ENCODE measurements around the gene EDC4. TPM values are rescaled to one million over a fixed set of nuclear protein-coding genes. Genes with fewer than 3 reads are reported as not detected.

The EDC4 gene
- total RNA-seq, 1 donor: 47.4 TPM

- no peak overlapping the region for H3K4me3 ChIP-seq (ENCODE audit: low read depth, low read length)
- no peak for TF ChIP-seq CTCF (IDR thresholded peaks at IDR 0.05; ENCODE audit: insufficient read depth, low read length)
- no peak for DNase-seq (ENCODE audit: low read depth)
Observed at GRCh38 chr16:67915831-67916723, 43.2 kb downstream of the EDC4 start.

DNA sequence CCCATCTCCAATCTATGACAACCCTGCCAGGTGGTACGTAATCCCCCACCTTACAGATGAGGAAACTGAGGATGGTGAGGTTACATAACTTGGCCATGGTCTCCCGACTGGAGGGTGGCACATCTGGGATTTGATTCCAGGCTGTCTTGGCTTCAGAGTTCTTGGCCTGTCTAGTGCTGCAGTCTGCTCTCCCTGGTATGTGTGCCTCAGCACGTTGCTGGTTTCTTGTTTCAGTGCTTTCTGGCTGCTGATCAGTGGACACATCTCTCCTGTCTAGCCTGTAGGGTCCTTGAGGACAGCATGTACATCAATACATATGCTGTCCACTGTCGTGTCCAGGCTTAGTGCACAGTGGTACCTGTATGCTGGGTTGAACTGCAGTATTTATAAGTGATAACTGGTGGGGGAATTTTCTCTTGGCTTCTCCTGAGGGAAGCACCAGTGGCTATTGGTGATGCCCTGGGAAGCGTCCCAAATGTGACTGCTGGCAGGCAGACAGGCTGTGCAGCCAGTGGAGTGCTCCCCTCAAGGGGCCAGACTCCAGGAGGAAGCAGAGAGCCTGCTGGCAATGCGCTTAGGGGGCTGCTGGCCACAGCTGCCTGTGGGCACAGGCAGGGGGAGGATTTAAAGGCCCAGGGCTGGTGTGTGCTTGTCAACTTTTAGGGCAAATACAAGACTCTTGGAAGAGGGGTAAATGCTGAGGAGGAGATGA is 44.4 kb downstream of the EDC4 start:
- peak; percentile 42 for DNase-seq (ENCODE audit: low read depth)
- no peak for TF ChIP-seq CTCF (IDR thresholded peaks at IDR 0.05; ENCODE audit: insufficient read depth, low read length)
- H3K4me3 ChIP-seq (ENCODE audit: low read depth, low read length): no peak overlapping the region

GRCh38 chr16:67917852-67918236 is 45.0 kb downstream of the EDC4 start:
- no peak overlapping the region for H3K4me3 ChIP-seq (ENCODE audit: low read depth, low read length)
- peak; percentile 39 for DNase-seq (ENCODE audit: low read depth)
- no peak for TF ChIP-seq CTCF (IDR thresholded peaks at IDR 0.05; ENCODE audit: insufficient read depth, low read length)

DNA sequence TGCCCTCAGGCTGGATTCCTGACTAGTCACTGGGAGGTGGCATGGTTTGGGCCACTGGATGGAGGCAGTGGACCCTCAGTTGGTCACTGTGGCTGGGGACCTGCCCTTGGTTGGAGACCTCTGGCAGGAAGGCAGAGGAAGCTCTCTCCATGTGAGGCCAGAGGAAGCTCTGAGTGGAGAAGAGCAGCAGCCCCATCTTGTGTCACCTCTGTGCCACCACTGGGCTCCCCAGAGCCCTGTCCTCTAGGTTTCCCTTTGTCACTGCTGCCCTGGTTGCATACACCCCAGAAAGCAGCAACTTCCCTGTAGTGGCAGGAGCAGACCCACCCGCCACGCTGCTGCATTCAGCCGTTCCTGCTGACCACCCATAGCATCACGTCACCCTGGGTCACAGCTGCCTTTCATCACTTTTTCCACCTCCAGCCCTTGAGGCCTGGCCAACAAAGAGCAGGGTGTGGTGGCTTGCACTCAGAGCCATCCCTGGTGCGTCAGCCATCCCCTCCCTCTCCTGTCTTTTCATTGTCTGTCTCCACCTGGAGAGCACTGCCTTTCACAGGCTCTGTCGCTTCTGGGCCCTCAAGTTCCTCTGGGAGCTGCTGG is 46.9 kb downstream of the EDC4 start:
- no peak overlapping the region for H3K4me3 ChIP-seq (ENCODE audit: low read depth, low read length)
- DNase-seq (ENCODE audit: low read depth): no peak
- TF ChIP-seq CTCF (IDR thresholded peaks at IDR 0.05; ENCODE audit: insufficient read depth, low read length): no peak

DNA sequence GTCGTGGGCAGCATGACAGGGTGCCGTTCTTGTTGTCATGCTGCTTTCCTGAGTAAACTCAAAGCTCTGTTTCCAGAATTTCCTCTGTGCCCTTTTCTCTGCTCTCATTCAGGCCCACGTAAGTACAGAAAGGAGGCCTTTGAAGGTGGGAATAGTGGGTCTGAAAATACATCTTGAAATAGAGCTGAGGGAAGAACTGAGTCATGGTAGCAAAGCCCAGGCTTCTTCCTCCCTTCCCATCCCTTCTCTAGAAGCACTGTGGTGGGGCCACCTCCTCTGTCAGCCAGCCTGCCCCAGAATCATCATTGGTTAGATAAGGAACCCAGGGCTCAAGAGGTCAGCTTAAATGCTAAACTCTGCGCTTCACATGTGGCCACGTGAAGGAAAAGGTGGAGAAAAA is 49.4 kb downstream of the EDC4 start:
- no peak for TF ChIP-seq CTCF (IDR thresholded peaks at IDR 0.05; ENCODE audit: insufficient read depth, low read length)
- H3K4me3 ChIP-seq (ENCODE audit: low read depth, low read length): no peak overlapping the region
- DNase-seq (ENCODE audit: low read depth): no peak

- no peak for TF ChIP-seq CTCF (IDR thresholded peaks at IDR 0.05; ENCODE audit: insufficient read depth, low read length)
- no peak for DNase-seq (ENCODE audit: low read depth)
Observed at GRCh38 chr16:67922740-67923139, 49.9 kb downstream of the EDC4 start.

More at GRCh38 chr16:67922740-67923139, 49.9 kb downstream of the EDC4 start:
- no peak overlapping the region for H3K4me3 ChIP-seq (ENCODE audit: low read depth, low read length)
